Mesendoderm (in vitro differentiated cells): ENCODE results near the gene FAM53B.
A peak's percentile ranks its signal among the peaks of the same experiment; 100 is the strongest.

Source experiments
- DNase-seq: peaks from one replicate; pipeline ENCODE4 v3.0.0; 2013
- H2AK5ac ChIP-seq: 2 replicates; pipeline ENCODE4 v1.6.1; 2013; ENCODE audit warnings: low read length, inconsistent platforms
- H2BK120ac ChIP-seq: 2 replicates; pipeline ENCODE4 v1.6.1; 2013; ENCODE audit warnings: low read depth, mild to moderate bottlenecking, low read length, moderate library complexity, mixed read lengths
- H2BK15ac ChIP-seq: replicated peaks from 2 replicates; pipeline ENCODE4 v1.6.1; 2013; ENCODE audit warnings: low read depth, mild to moderate bottlenecking, moderate library complexity
- H2BK5ac ChIP-seq: 2 replicates; pipeline ENCODE4 v1.6.1; 2013; ENCODE audit warnings: low read length, inconsistent platforms
- H3K18ac ChIP-seq: 2 replicates; pipeline ENCODE4 v1.6.1; 2013; ENCODE audit warnings: mild to moderate bottlenecking, low read length, mixed read lengths
- H3K23ac ChIP-seq: one replicate; pipeline ENCODE4 v1.6.1; 2013; ENCODE audit warnings: low read length
- H3K27ac ChIP-seq: 2 replicates; pipeline ENCODE4 v1.5.1; 2013; ENCODE audit warnings: low read depth, mild to moderate bottlenecking, inconsistent platforms, low read length, moderate library complexity
- H3K27me3 ChIP-seq: 2 replicates; pipeline ENCODE4 v1.6.1; 2013; ENCODE audit warnings: low read length, control low read depth, mild to moderate bottlenecking, inconsistent platforms; ENCODE audit not compliant: insufficient read depth, poor library complexity
- H3K36me3 ChIP-seq: 2 replicates; pipeline ENCODE4 v1.6.1; 2013; ENCODE audit warnings: low read length, inconsistent platforms; ENCODE audit not compliant: control insufficient read depth, insufficient read depth
- H3K4ac ChIP-seq: one replicate; pipeline ENCODE4 v1.6.1; 2013; ENCODE audit warnings: low read depth, mild to moderate bottlenecking, low read length, moderate library complexity
- H3K4me1 ChIP-seq: 2 replicates; pipeline ENCODE4 v1.6.1; 2013; ENCODE audit warnings: low read depth, low read length, inconsistent platforms; ENCODE audit not compliant: control insufficient read depth
- H3K4me2 ChIP-seq: 2 replicates; pipeline ENCODE4 v1.6.1; 2013; ENCODE audit warnings: low read length
- H3K4me3 ChIP-seq: 2 replicates; pipeline ENCODE4 v1.5.1; 2013; ENCODE audit warnings: mild to moderate bottlenecking, low read length
- H3K56ac ChIP-seq: one replicate; pipeline ENCODE4 v1.6.1; 2013; ENCODE audit warnings: low read length
- H3K79me1 ChIP-seq: 2 replicates; pipeline ENCODE4 v1.6.1; 2013; ENCODE audit warnings: low read length, inconsistent platforms
- H3K79me2 ChIP-seq: 2 replicates; pipeline ENCODE4 v1.6.1; 2013; ENCODE audit warnings: mild to moderate bottlenecking, low read length; ENCODE audit not compliant: control insufficient read depth, insufficient read depth
- H3K9ac ChIP-seq: 2 replicates; pipeline ENCODE4 v1.6.1; 2013; ENCODE audit warnings: low read length, inconsistent platforms
- H4K5ac ChIP-seq: one replicate; pipeline ENCODE4 v1.6.1; 2013; ENCODE audit warnings: low read length
- H4K8ac ChIP-seq: one replicate; pipeline ENCODE4 v1.6.1; 2013; ENCODE audit warnings: low read depth, mild to moderate bottlenecking, control low read depth, low read length, moderate library complexity
- WGBS: extraction: QIAGEN DNeasy Blood & Tissue Kit; methylation state at CpG from one replicate; pipeline ENCODE4 v1.1.7; 2013; ENCODE audit warnings: low lambda C conversion rate, missing lambda C conversion rate; ENCODE audit not compliant: insufficient coverage; ENCODE audit errors: extremely low coverage; 5-methylcytosine and 5-hydroxymethylcytosine counted together

Gene FAM53B

DNA sequence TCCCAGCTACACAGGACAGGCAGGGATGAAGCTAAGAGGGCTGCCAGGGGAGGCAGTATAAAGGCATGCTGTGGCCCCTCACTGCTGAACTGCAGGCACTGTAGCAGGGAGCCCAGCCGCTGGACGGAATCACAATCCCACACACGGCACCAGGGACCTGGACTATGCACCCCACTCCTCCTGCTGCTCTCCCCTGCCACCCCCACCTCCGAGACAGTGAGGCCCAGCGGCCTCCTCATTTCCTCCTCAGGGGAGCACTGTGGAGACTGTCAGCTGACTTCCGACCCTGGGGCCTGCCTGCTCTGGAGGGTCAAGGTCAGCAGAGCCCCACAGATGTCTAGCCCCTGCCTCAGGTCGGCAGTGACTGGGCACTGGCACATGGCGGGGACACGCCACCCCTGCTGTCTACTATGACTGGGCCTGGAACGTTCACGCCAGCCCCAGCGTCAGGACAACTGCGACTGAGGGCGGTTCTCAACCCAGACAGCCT, 92.7 kb downstream of the FAM53B start:
- Histone ChIP-seq H3K56ac (peak overlapping the region; percentile 47), H3K9ac (no peak overlapping the region), H4K5ac (no peak overlapping the region), H3K4me1 (peaks cover 8% of the 10 kb centered on the region), H3K4me2 (no peak overlapping the region), H3K79me2 (no peaks in the 10 kb centered on the region), H2BK5ac (no peak overlapping the region), H3K36me3 (no peaks in the 10 kb centered on the region), H3K4me3 (no peak overlapping the region), H2AK5ac (no peak overlapping the region), H3K79me1 (peaks cover 3% of the 10 kb centered on the region), H3K23ac (no peak overlapping the region), H3K27ac (no peak overlapping the region), H3K27me3 (no peaks in the 10 kb centered on the region), H3K18ac (no peak overlapping the region), H4K8ac (no peak overlapping the region), H2BK120ac (no peak overlapping the region), H2BK15ac (no peak overlapping the region), H3K4ac (no peak overlapping the region)
- no peak for DNase-seq
- no CpG with 5 or more reads among the region's 14 CpGs for WGBS

GRCh38 chr10:124650820-124651401, 93.3 kb downstream of the FAM53B start:
- H3K9ac ChIP-seq, result no peak overlapping the region
- H3K4me3 ChIP-seq, result no peak overlapping the region
- H2BK5ac ChIP-seq, result no peak overlapping the region
- no peak overlapping the region for H3K4ac ChIP-seq
- no peaks in the 10 kb centered on the region for H3K79me2 ChIP-seq
- H4K5ac ChIP-seq, result no peak overlapping the region
- no peaks in the 10 kb centered on the region for H3K36me3 ChIP-seq
- H3K56ac ChIP-seq, result peak overlapping the region; percentile 43
- H3K4me1 ChIP-seq, result peaks cover 8% of the 10 kb centered on the region
- no peak overlapping the region for H3K27ac ChIP-seq
- no peak overlapping the region for H4K8ac ChIP-seq
- H3K18ac ChIP-seq, result no peak overlapping the region
- H3K79me1 ChIP-seq, result peaks cover 3% of the 10 kb centered on the region
- DNase-seq, result no peak
- no peak overlapping the region for H2BK120ac ChIP-seq
- H2BK15ac ChIP-seq, result no peak overlapping the region
- H3K27me3 ChIP-seq, result no peaks in the 10 kb centered on the region
- WGBS, result no CpG with 5 or more reads among the region's 13 CpGs
- H3K23ac ChIP-seq, result no peak overlapping the region
- no peak overlapping the region for H2AK5ac ChIP-seq
- H3K4me2 ChIP-seq, result no peak overlapping the region

- no peak for DNase-seq
- Histone ChIP-seq H2AK5ac (no peak overlapping the region), H3K56ac (no peak overlapping the region), H3K18ac (no peak overlapping the region), H3K9ac (no peak overlapping the region), H3K36me3 (no peaks in the 10 kb centered on the region), H4K8ac (no peak overlapping the region), H3K27ac (no peak overlapping the region), H3K79me1 (peaks cover 3% of the 10 kb centered on the region), H3K23ac (no peak overlapping the region), H3K4ac (no peak overlapping the region), H3K4me2 (no peak overlapping the region), H3K79me2 (no peaks in the 10 kb centered on the region), H4K5ac (no peak overlapping the region), H2BK15ac (no peak overlapping the region), H2BK5ac (no peak overlapping the region), H2BK120ac (no peak overlapping the region), H3K4me3 (no peak overlapping the region), H3K27me3 (no peaks in the 10 kb centered on the region), H3K4me1 (peaks cover 8% of the 10 kb centered on the region)
- no CpG with 5 or more reads among the region's 12 CpGs for WGBS
Measured at GRCh38 chr10:124650263-124650662, 93.9 kb downstream of the FAM53B start.

DNA sequence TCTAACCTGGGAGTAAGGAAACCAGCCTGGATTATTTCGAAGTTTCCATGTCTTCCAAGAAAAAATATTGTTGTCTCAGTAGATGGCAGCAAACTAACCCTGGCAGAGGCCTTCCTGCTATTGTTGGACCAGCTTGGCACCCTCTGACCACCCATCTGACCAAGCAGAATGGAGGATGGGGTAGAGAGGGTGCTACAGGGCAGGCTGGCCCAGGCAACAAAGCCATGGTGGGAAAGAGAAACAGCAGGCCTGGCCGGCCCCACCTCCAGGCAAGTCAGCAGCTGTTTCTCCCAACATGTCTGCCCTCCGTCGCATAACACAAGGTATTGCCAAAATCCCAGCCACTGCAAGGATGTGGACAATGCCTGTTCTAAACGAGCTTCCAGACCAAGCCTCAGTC, 95.0 kb downstream of the FAM53B start:
- Histone ChIP-seq H3K4me2 (no peak overlapping the region), H3K4me3 (no peak overlapping the region), H3K4me1 (peaks cover 8% of the 10 kb centered on the region), H3K23ac (no peak overlapping the region), H4K8ac (no peak overlapping the region), H2BK15ac (no peak overlapping the region), H3K9ac (no peak overlapping the region), H3K79me1 (peaks cover 3% of the 10 kb centered on the region), H2BK120ac (no peak overlapping the region), H3K56ac (no peak overlapping the region), H3K4ac (no peak overlapping the region), H2BK5ac (no peak overlapping the region), H3K27me3 (no peaks in the 10 kb centered on the region), H3K27ac (no peak overlapping the region), H3K79me2 (no peaks in the 10 kb centered on the region), H3K36me3 (no peaks in the 10 kb centered on the region), H2AK5ac (no peak overlapping the region), H4K5ac (no peak overlapping the region), H3K18ac (no peak overlapping the region)
- DNase-seq, result no peak
- no CpG with 5 or more reads among the region's 5 CpGs for WGBS

- no peak overlapping the region for H3K4me3 ChIP-seq
- H3K4ac ChIP-seq, result no peak overlapping the region
- H3K79me2 ChIP-seq, result no peaks in the 10 kb centered on the region
- WGBS, result no CpG with 5 or more reads among the region's 9 CpGs
- no peak overlapping the region for H3K27ac ChIP-seq
- H3K23ac ChIP-seq, result no peak overlapping the region
- DNase-seq, result no peak
- no peak overlapping the region for H2BK15ac ChIP-seq
- H3K4me2 ChIP-seq, result no peak overlapping the region
- H3K36me3 ChIP-seq, result no peaks in the 10 kb centered on the region
- no peak overlapping the region for H4K5ac ChIP-seq
- H3K9ac ChIP-seq, result no peak overlapping the region
- no peak overlapping the region for H2AK5ac ChIP-seq
- peaks cover 8% of the 10 kb centered on the region for H3K4me1 ChIP-seq
- no peak overlapping the region for H3K56ac ChIP-seq
- no peaks in the 10 kb centered on the region for H3K27me3 ChIP-seq
- H4K8ac ChIP-seq, result no peak overlapping the region
- no peak overlapping the region for H2BK5ac ChIP-seq
- H3K79me1 ChIP-seq, result peaks cover 3% of the 10 kb centered on the region
- no peak overlapping the region for H2BK120ac ChIP-seq
- no peak overlapping the region for H3K18ac ChIP-seq
Measured at GRCh38 chr10:124648738-124649137, 95.4 kb downstream of the FAM53B start.

DNA sequence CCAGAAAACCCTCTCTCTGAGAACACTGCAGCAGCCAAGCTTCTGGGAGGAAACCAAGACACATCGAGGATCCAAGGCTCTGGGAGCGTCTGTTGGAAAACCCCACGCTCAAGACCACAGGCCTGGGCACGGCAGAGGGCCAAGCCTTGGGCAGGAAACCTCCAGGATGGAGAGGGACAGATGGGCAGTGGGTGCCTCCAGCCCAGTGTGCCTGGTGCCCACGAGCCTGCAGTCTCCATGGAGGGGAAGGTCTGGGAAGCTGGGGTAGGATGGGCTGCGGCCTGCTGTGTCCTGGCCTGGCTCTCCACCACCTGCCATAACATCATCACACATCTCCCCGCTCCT, 96.1 kb downstream of the FAM53B start:
- Histone ChIP-seq H2BK5ac (no peak overlapping the region), H3K27me3 (no peaks in the 10 kb centered on the region), H3K56ac (no peak overlapping the region), H3K36me3 (no peaks in the 10 kb centered on the region), H3K18ac (no peak overlapping the region), H3K9ac (no peak overlapping the region), H3K27ac (no peak overlapping the region), H2BK15ac (no peak overlapping the region), H4K5ac (no peak overlapping the region), H3K4me3 (no peak overlapping the region), H3K23ac (no peak overlapping the region), H3K4me1 (peaks cover 8% of the 10 kb centered on the region), H3K79me1 (peaks cover 3% of the 10 kb centered on the region), H3K79me2 (no peaks in the 10 kb centered on the region), H3K4ac (no peak overlapping the region), H2BK120ac (no peak overlapping the region), H2AK5ac (no peak overlapping the region), H3K4me2 (no peak overlapping the region), H4K8ac (no peak overlapping the region)
- WGBS, result no CpG with 5 or more reads among the region's 7 CpGs
- DNase-seq, result no peak
